GM13977 (cell line): ENCODE measurements around the gene OXA1L.

Experiments used
- DNase-seq: peaks from one replicate; pipeline ENCODE4 v3.0.0; 2012; ENCODE audit warnings: low spot score
- CTCF ChIP-seq: IDR thresholded peaks from 2 replicates; pipeline ENCODE4 v1.5.1; 2012; ENCODE audit warnings: mild to moderate bottlenecking, control low read depth; ENCODE audit not compliant: insufficient read depth; ENCODE audit errors: extremely low read depth, missing control alignments
- in situ Hi-C: fragments of 300-500 bp; cut with MboI; formaldehyde crosslinking; loops from one replicate; pipeline ENCODE4 v1.12.0; 2022; ENCODE audit warnings: low sequenced_read_pairs, low pct_unique_long_range_greater_than_20kb, mixed read lengths, inconsistent platforms; ENCODE audit not compliant: unreplicated experiment

Gene OXA1L

GRCh38 chr14:22767323-22767589 lies 768 bp downstream of the OXA1L start:
- no peak for TF ChIP-seq CTCF
- in situ Hi-C loops: no loop called here
- DNase-seq: no peak

GRCh38 chr14:22768947-22769346 lies 2.5 kb downstream of the OXA1L start:
- DNase-seq: no peak
- no peak for TF ChIP-seq CTCF
- in situ Hi-C loops: no loop called here

- DNase-seq: no peak
- no peak for TF ChIP-seq CTCF
- in situ Hi-C loops: no loop called here
Observed at GRCh38 chr14:22769369-22769768, 2.9 kb downstream of the OXA1L start.

GRCh38 chr14:22770481-22771187 lies 4.1 kb downstream of the OXA1L start:
- no peak for DNase-seq
- in situ Hi-C loops: loop anchor here (10.0 kb wide), 1 partner anchor 84 kb away; no protein-coding TSS in a partner anchor
- TF ChIP-seq CTCF: no peak

- no peak for TF ChIP-seq CTCF
- in situ Hi-C loops: loop anchor here (10.0 kb wide), 1 partner anchor 82 kb away; no protein-coding TSS in a partner anchor
- DNase-seq: no peak
Observed at GRCh38 chr14:22772725-22773124, 6.2 kb downstream of the OXA1L start.

- DNase-seq: no peak
- in situ Hi-C loops: loop anchor here (10.0 kb wide), 1 partner anchor 81 kb away; no protein-coding TSS in a partner anchor
- no peak for TF ChIP-seq CTCF
Observed at GRCh38 chr14:22773162-22774010, 6.9 kb downstream of the OXA1L start.
